ENCODE measurements around the gene TOLLIP.

The TOLLIP gene

DNA sequence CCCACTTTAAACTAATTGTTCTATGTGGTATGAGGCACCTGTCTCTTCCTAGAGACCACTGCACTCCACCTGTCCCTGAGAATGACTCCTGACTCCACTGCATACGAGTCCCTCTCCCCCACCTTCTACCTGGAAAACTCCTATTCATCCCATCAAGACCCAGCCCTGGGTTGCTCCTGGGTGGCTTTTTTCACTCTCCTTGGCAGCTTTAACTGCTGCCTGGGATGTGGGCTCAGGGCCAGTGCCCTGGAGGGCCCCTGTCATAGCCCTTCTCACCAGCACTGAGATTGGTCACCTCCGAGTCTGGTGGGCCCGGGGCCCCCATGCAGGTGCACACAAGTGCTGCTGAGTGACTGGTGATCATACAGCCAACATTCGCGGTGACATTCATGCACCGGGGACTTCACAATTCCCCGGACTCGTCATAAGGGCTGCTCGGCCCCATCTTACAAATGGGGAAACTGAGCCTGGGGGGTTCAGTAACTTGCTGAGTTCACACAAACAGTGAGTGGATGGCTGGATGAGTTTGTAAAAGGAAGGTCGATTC is 25.9 kb upstream of the TOLLIP start:
- TF ChIP-seq CTCF (conservative IDR thresholded peaks at IDR 0.05; ENCODE audit: low read length) = no peak
- DNase-seq (ENCODE audit: low read depth) = no peak
- H3K4me3 ChIP-seq (ENCODE audit: low read length) = peak overlapping the region; percentile 76

- DNase-seq (ENCODE audit: low read depth) = no peak
- TF ChIP-seq CTCF (conservative IDR thresholded peaks at IDR 0.05; ENCODE audit: low read length) = no peak
- H3K4me3 ChIP-seq (ENCODE audit: low read length) = no peak overlapping the region
Observed at GRCh38 chr11:1333860-1334259, 24.4 kb upstream of the TOLLIP start.

DNA sequence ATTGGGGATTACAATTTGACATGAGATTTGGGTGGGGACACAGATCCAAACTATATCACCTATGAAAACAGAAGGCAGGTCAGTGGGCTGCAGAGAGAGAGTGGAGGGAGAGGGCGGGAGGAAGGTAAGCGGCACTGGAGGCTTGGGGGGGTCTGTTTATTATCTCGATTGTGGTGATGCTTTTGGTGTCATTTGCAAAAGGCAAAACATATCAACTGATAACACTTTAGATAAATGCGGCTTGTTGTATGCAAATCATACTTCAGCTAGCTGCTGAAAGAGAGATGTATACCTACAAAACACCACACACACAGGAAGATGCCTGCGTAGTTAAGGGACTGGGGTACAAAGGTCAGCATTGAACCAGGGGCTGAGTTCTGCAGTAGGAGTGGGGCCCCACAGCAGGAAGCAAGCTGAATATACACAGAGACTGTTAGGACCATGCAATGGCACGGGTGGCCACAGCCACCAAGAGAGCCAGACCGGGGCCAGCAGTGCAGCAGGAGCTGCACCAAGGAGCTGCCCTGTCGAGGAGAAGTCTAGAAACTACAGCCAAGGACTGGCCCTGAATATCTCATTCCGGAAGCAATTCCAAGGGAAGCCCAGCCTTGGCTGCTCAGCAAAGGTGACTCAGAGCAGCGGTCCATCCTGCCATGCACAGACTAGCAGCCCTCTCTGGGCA is 23.8 kb upstream of the TOLLIP start:
- no peak for TF ChIP-seq CTCF (conservative IDR thresholded peaks at IDR 0.05; ENCODE audit: low read length)
- DNase-seq (ENCODE audit: low read depth) = no peak
- no peak overlapping the region for H3K4me3 ChIP-seq (ENCODE audit: low read length)

GRCh38 chr11:1330473-1330872 is 21.0 kb upstream of the TOLLIP start:
- TF ChIP-seq CTCF (conservative IDR thresholded peaks at IDR 0.05; ENCODE audit: low read length) = no peak
- no peak for DNase-seq (ENCODE audit: low read depth)
- no peak overlapping the region for H3K4me3 ChIP-seq (ENCODE audit: low read length)

GRCh38 chr11:1327064-1327460 is 17.6 kb upstream of the TOLLIP start:
- DNase-seq (ENCODE audit: low read depth) = peak; percentile 23
- TF ChIP-seq CTCF (conservative IDR thresholded peaks at IDR 0.05; ENCODE audit: low read length) = no peak
- no peak overlapping the region for H3K4me3 ChIP-seq (ENCODE audit: low read length)

DNA sequence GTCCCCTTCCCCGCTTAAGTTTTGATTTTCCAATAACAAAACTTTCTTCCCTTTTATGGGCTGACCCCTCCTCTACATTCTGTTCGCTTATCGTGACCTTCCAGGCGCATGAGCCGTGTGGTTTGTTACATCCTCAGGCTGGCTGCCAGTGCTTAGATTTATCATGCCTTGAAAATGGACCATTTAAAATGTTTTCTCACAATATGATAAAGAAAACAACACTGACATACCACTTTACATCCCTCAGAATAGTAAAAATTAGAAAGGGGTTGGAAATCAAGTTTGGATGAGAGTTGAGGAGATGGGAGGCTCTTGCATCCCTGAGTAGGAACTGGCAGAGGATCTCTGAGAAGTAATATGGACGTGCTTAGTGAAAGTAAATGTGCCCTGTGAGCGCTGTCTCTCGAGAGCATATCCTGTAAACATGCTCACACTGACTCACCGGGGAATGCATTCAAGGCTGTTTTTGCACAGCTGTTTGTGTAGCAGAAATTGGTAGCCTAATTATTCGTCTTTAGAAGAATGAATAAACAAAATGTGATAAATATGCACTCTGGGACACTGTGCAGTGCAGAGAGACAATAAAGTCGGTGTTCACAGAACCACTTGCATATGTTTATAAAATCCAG is 17.1 kb upstream of the TOLLIP start:
- no peak overlapping the region for H3K4me3 ChIP-seq (ENCODE audit: low read length)
- peak; percentile 50 for DNase-seq (ENCODE audit: low read depth)
- TF ChIP-seq CTCF (conservative IDR thresholded peaks at IDR 0.05; ENCODE audit: low read length) = no peak

- no peak for DNase-seq (ENCODE audit: low read depth)
- no peak for TF ChIP-seq CTCF (conservative IDR thresholded peaks at IDR 0.05; ENCODE audit: low read length)
- no peak overlapping the region for H3K4me3 ChIP-seq (ENCODE audit: low read length)
Observed at GRCh38 chr11:1323774-1324173, 14.3 kb upstream of the TOLLIP start.

Data from AG10803 (cell line).